ENCODE measurements around the gene HPS4.

HPS4 gene

DNA sequence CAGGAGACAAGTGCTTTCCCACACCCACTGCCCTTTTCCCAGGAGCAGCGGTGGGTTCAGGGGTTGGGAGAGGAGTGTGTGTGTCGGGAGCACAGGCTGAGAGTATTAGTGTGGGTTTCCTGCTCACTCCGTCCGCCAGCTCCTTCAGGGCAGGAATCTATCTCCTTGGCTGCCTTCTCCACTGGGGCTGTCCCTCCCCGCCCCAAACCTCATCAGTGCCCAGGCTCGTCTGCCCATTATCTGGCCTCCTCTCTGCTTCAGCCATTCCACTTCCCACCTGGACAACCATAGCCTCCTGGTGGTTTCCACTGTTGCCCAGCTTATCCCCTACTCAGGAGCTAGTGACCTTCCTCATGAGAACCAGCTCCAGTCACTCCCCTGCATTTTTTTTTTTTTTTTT is 34.6 kb downstream of the HPS4 start:
- TF ChIP-seq GATA1 (IDR thresholded peaks at IDR 0.05; ENCODE audit: low read depth, low read length) (no peak), POLR2A (IDR thresholded peaks at IDR 0.05; ENCODE audit: low read length) (no peak)
- DNase-seq = no peak

DNA sequence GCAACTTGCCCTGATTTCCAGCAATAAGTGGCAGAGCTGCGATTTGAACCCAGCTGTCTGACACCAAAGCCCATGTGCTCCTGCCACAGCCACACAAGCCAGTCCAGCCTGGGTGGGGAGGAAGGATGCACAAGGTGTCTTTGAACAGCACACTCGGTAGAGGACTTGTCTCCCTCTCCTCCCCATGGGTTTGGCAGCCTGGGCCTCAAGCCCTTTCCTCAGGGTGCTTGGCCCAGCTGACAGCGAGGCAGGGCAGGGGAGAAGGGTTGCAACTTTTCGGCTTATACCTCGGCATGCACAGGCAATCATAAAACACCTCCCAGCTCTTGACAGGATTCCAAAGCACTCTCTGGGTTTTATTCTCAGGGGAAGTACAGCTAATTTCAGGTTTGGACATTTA is 35.2 kb downstream of the HPS4 start:
- DNase-seq = no peak
- TF ChIP-seq POLR2A (IDR thresholded peaks at IDR 0.05; ENCODE audit: low read length) (no peak), GATA1 (IDR thresholded peaks at IDR 0.05; ENCODE audit: low read depth, low read length) (no peak)

DNA sequence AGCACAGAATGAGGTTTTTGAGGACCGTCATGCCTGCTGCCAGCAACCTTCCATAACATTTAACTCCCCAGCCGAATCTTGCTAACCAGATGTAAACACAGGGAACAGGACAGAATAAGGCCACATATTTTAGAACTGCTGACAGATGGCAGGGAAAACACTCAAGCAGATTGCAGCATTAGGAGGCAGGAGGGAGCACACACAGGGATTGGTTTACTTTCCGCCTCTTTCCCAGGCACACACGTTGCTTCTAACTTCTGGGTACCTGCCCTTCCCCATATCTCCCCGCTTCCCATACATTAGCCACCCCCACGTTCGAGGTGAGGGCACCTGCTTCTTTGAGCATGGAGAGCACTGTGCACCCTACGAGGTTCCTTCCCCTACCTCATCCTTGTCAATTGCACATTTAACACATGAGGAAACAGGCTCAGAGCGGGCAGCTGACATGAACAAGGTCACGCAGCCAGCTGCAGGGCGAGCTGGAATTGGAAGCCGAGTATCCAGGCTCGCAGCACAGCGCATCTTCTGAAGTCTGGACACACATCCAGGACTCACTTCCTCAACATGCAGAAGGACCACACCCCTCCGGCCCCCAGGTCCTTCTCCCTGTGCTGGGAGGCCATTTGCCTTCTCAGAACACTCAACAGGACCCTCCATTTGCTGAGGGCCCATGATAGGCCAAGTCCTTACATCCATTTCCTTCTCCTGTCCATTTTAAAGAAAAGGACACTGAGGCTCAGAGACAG is 35.8 kb downstream of the HPS4 start:
- no peak for TF ChIP-seq GATA1 (IDR thresholded peaks at IDR 0.05; ENCODE audit: low read depth, low read length)
- no peak for TF ChIP-seq POLR2A (IDR thresholded peaks at IDR 0.05; ENCODE audit: low read length)

DNA sequence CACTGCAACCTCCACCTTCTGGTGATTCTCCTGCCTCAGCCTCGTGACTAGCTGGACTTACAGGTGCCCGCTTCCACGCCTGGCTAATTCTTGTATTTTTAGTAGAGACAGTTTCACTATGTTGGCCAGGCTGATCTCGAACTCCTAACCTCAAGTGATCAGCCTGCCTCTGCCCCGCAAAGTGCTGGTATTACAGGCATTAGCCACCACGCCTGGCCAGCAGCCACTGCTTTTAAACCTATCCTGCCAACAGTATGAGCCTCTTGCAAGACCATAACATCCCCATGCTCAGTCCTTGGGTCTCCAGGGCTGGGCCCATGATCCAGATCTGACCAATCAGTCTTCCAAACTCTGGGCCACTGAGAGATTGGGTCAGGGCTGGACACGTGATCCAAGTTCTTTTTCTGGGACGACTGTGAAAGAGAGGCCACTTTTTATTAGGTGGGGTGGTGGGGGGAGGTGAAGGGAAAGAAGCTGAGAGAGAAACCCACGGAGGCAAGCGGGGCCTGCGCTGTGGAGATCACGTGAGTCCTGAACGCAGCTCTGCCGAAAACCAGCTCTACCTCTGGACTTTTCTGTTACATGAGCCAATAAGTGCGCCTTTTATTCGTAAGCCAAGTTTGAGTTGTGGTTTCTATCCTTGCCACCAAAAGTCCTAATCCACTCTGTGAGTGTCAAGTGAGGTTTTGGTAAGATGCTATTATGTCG is 36.6 kb downstream of the HPS4 start:
- TF ChIP-seq GATA1 (IDR thresholded peaks at IDR 0.05; ENCODE audit: low read depth, low read length) (no peak), POLR2A (IDR thresholded peaks at IDR 0.05; ENCODE audit: low read length) (no peak)
- DNase-seq = no peak

More for the DNA sequence above, 35.8 kb downstream of the HPS4 start:
- DNase-seq = no peak

DNA sequence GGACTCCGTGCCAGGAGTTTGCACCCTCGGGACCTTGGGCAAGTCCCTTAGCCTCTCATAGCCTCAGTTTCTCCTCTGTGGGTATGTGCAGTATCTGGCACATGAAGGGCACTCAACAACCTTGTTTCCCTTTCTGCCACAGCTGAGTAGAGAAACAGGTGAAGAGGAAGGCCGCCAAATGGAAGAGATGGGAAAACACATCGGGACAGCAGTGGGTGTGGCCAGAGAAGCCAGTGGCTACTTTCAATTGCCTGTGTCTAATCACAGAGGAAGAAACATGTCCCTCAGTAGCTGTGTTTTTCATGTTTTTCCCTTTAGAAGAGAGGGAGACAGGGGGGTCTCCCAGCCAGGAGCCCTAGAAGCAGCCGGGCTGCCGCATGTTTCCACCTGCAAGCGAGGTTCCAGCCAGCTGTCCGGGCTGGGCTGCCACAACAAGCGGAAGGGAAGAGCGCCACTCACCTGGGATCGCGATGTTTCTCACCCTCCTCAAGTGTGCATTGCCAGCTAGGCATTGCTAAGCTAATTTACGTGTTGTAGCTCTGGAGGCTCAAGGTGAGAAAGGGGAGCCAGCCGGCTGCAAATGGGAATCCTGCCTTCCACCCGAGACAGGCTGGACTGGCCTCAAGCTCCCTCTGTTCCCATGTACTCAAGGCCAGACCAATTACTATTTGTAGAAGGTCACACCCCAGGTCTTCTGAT is 37.9 kb downstream of the HPS4 start:
- TF ChIP-seq POLR2A (IDR thresholded peaks at IDR 0.05; ENCODE audit: low read length) (no peak), GATA1 (IDR thresholded peaks at IDR 0.05; ENCODE audit: low read depth, low read length) (no peak)
- DNase-seq = no peak

DNA sequence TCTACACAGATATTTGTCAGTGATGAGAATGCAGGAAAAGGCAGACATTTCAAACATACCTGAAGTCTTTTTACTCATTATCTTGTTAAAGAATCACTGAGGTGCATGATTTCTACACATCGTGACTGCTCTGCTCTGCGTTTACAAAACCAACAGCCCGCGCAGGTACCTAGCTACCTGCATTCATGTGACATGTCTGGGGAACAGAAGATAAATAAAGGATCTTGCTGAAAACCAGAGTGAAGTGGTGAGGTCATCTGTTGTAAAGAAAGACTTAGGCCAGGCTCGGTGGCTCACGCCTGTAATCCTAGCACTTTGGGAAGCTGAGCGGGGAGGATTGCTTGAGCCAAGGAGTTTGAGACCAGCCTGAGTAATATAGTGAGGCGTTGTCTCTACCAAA is 38.8 kb downstream of the HPS4 start:
- no peak for TF ChIP-seq POLR2A (IDR thresholded peaks at IDR 0.05; ENCODE audit: low read length)
- TF ChIP-seq GATA1 (IDR thresholded peaks at IDR 0.05; ENCODE audit: low read depth, low read length) = no peak
- DNase-seq = no peak

DNA sequence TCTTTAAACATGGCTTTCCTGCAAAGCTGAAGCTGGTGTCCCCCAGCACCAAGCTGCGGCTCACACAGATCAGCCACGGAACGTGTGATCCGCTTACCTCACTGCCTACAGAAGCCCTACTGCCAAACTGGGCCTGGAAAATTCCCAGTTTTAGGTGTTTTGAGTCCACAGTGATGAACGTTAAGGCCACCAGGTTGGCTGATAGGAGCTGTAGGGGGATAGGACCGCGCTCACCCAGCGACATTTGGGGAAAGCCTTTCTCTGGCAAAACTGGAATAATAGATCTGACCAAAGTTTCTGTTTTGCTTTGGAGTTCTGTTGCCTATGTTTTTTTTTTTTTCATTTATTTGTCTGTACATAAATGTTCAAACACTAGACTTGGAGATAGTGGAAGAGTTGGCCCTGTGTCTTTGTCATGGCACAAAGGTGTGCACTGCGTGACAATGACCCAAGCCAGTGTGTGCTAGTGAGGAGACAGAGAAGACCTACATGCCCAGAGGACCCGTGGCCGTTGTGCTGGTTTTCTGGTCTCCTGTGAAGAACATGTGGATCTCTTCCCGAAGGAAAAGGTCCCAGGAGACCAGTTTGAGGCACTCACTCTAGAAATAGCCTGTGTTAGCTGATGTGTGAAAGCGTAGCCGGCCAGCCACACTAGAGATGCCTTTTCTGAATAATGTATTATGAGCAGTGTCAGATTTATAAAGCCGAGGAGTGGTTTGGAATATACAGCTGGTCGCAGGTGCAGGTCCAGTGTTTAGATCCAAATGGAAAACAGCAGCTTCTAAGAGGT is 39.5 kb downstream of the HPS4 start:
- DNase-seq = no peak
- TF ChIP-seq POLR2A (IDR thresholded peaks at IDR 0.05; ENCODE audit: low read length) = no peak

DNA sequence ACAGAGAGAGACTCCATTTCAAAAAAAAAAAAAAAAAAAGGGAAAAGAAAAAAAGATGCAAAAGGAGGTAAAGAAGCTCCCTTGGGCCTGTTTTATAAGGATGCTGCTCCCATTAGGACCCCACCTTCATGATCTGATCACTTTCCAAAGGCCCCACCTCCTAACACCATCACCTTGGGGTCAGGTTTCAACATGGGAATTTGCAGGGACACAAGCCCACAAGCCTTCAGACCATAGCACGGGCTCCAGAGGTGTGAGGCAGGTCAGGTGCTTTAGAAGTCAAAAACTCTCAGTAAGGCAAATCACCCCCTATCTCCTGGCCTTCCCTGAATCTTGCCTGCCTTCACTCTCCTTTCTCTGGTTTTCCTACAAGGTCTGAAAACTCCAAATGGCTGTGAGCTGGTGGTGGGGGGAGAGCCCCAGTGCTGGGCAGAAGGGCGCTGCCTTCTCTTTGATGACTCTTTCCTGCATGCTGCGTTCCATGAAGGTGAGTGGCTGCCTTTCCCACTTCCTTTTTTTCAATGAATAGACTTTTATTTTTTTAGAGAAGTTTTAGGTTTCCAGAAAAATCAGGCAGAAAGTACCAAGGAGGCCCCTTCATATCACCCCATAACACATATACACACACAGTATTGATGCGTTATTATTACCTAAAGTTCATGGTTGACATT is 41.4 kb downstream of the HPS4 start:
- TF ChIP-seq POLR2A (IDR thresholded peaks at IDR 0.05; ENCODE audit: low read length) = no peak
- TF ChIP-seq GATA1 (IDR thresholded peaks at IDR 0.05; ENCODE audit: low read depth, low read length) = no peak
- DNase-seq = no peak

DNA sequence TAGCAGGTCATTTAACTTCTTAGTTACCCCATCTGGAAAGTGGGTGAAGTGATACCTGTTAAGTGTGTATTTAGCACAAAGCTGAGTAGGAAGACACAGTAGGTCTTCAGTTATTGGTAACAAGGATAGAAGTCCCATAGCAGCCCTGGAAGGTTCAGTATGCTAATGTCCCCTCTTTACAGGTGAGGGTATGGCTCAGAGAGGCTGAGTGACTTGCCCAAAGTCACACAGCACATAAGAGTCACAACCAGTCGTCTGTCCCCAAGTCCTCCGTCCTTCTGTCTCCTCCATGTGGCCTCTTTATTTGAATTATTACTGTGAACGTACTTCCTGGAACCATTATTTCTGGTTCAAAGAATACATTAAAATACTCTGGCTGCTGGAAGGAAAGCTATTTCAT is 44.0 kb downstream of the HPS4 start:
- TF ChIP-seq GATA1 (IDR thresholded peaks at IDR 0.05; ENCODE audit: low read depth, low read length) (no peak), POLR2A (IDR thresholded peaks at IDR 0.05; ENCODE audit: low read length) (no peak)
- DNase-seq = no peak

DNA sequence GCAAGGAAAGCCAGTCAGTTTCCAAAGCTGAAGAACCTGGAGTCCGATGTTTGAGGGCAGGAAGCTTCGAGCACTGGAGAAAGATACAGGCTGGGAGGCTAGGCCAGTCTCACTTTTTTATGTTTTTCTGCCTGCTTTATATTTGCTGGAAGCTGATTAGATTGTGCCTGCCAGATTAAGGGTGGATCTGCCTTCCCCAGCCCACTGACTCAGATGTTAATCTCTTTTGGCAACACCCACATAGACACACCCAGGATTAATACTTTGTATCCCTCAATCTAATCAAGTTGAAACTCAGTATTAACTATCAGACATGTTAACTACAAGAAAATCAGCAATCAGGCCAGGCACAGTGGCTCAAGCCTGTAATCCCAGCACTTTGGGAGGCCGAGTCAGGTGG is 44.8 kb downstream of the HPS4 start:
- peak in 1 of 2 experiments; percentile 22 for DNase-seq

DNA sequence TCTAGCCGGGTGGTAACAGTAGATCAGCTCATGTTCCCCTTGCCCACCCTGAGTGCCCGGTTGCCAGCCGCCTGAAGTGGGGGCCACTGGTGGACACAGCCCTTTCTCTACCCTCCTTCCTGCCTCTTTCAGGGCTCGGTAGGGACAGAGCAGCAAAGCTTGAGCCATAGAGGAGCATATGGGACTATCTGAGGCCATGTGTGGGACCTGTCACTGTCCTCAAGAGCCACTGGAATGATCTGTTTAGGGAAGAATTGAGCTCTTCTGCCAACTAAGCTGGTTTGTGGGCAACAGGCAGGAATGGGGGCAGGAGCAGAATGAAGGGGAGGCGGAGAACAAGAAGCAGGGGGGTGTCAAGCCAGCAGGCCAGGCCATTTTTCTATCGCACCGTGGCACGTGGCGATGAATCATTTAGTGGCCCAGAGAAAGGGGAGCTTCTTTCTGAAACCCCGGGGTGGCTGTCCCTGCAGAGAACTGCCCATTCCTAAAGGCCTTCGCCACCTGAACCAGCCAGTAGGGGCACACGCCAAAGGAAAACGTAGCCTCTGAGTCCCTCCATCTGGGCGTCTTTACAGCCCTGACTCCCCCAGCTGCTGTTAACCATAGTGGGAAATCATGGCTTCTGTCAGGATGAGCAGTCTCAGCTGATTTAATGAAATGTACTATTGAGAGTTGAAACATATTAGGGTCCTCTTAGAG is 45.7 kb downstream of the HPS4 start:
- DNase-seq = no peak
- TF ChIP-seq GATA1 (IDR thresholded peaks at IDR 0.05; ENCODE audit: low read depth, low read length) = no peak
- TF ChIP-seq POLR2A (IDR thresholded peaks at IDR 0.05; ENCODE audit: low read length) = no peak

DNA sequence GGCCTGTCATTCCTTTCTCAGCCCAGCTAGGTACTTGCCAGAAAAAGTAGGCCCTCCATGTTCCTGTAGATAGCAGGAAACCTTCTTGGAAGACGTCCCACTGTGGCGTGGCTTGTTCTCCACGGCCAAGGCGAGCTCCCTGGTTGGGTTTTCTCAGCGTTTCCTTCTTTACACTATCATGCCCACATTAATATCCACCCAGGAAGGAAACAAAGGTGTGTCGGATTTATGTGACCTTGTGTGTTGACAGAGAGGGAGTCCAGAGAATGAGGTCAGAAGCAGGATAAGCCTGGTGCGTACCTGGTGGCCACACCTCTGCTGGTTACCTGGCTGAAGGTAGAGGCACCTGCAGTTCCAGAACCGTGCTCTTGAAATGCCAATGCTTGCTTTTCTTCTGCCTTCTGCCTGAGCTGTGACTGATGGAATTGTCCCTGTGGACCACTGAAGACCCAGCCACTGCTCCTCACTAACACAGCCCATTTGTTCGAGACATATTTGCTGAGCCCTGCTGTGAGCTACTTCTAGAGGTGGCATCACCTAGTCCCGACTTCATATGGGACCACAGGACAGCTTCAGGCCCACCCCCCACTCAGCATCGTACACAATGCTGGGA is 46.6 kb downstream of the HPS4 start:
- TF ChIP-seq POLR2A (IDR thresholded peaks at IDR 0.05; ENCODE audit: low read length) = no peak
- TF ChIP-seq GATA1 (IDR thresholded peaks at IDR 0.05; ENCODE audit: low read depth, low read length) = no peak

More for the DNA sequence above, 46.6 kb downstream of the HPS4 start:
- DNase-seq = no peak

Measured in erythroblast (primary cell).